Spleen (tissue), 7 donors: ENCODE data around the gene CA12.

Experiments used
- POLR2A ChIP-seq, 3 donors: fragments of 450-650 bp; IDR thresholded peaks; one replicate each; pipeline ENCODE4 v1.5.1; 2017; ENCODE audit warnings: antibody characterized with exemption in 3 of 3, mild to moderate bottlenecking in 1 of 3
- TF ChIP-seq, protein P1 (sequence below), 11 experiments: fragments of 200-600 bp in 7 of 11; fragments of 450-650 bp in 4 of 11; sonication (generic) in 4 of 11; IDR thresholded peaks in 8 of 11; conservative IDR thresholded peaks in 3 of 11; 1 replicate in 7 of 11; 2 replicates in 4 of 11; pipeline versions ENCODE4 v1.4.0 to v1.8.0; 2016 to 2021; ENCODE audit warnings: antibody characterized with exemption in 11 of 11, inconsistent platforms in 4 of 11, mild to moderate bottlenecking in 1 of 11
- donor health status: DM: no; HTN: no; CAD: no; lungs with moderate emphysema.
- donor health status: DM: no; HTN: no; CAD: no.
- donor health status: DM: no; HTN: no; CAD: no.

DNA sequence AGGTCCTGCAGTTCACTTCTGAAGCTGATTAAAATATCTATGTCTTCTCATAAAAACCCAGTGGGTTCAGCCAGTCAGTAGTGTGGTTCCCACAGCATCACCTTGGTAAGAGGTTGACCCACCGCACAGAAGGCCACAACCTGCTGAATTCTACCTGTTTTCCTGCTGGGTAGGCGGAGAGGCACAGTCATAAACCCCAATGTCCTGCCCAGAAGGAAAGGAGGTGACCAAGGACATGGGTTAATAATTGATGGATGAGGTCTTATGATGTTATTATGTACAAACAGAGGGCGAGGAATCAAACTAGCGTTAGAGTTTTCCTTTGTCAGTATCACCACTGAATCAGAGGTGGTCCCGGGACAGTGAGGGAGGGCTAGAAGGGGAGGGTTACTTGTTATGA lies 27.8 kb downstream of the CA12 start:
- TF ChIP-seq, protein P1, sequence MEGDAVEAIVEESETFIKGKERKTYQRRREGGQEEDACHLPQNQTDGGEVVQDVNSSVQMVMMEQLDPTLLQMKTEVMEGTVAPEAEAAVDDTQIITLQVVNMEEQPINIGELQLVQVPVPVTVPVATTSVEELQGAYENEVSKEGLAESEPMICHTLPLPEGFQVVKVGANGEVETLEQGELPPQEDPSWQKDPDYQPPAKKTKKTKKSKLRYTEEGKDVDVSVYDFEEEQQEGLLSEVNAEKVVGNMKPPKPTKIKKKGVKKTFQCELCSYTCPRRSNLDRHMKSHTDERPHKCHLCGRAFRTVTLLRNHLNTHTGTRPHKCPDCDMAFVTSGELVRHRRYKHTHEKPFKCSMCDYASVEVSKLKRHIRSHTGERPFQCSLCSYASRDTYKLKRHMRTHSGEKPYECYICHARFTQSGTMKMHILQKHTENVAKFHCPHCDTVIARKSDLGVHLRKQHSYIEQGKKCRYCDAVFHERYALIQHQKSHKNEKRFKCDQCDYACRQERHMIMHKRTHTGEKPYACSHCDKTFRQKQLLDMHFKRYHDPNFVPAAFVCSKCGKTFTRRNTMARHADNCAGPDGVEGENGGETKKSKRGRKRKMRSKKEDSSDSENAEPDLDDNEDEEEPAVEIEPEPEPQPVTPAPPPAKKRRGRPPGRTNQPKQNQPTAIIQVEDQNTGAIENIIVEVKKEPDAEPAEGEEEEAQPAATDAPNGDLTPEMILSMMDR (IDR thresholded peaks at IDR 0.05 in 8 of 11, conservative IDR thresholded peaks at IDR 0.05 in 3 of 11), result no peak
- TF ChIP-seq POLR2A (IDR thresholded peaks at IDR 0.05), result no peak
